H7 (cell line): ENCODE results near the gene CCR9. TPM values are rescaled to one million over a fixed set of nuclear protein-coding genes. Genes with fewer than 3 reads are reported as not detected.

Experiments used
- DNase-seq: peaks from one replicate; pipeline ENCODE4 v3.0.0; 2012
- H3K27me3 ChIP-seq: 2 replicates; pipeline ENCODE4 v1.6.0; 2011; ENCODE audit warnings: mild to moderate bottlenecking, low read length; ENCODE audit not compliant: control insufficient read depth, insufficient read depth
- H3K36me3 ChIP-seq: replicated peaks from 2 replicates; pipeline ENCODE4 v1.5.1; 2011; ENCODE audit warnings: low read length; ENCODE audit not compliant: control insufficient read depth, insufficient read depth
- H3K4me3 ChIP-seq: 2 replicates; pipeline ENCODE4 v1.5.1; 2011; ENCODE audit warnings: low read depth, mild to moderate bottlenecking, control low read depth, low read length, moderate library complexity; ENCODE audit not compliant: insufficient read depth
- total RNA-seq: library from RNA; depleted of rRNA; stranded (reverse); fragments of >200 nt; shearing (Covaris generic); gene quantifications from 2 replicates; pipeline ENCODE4 v1.2.3, GENCODE V29; 2014

CCR9 gene
- total RNA-seq, 1 experiment from 2014 or later = not detected

DNA sequence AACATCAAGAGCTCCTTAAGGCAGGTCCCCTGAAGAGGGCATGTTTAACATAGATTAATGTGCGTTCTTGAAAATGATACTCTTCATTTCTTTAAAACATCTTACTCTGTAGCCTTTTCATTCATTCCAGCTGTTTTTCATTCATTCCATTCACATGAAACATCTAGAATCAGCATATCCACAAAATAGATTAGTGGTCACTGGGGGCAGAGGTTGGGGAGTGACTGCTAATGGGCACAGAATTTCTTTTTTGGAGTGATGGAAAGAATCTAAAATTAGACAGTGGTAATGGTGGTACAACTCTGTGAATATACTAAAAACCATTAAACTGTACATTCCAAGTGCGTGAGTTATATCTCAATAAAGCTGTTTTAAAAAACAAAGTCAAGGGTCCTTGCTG, 41.5 kb downstream of the CCR9 start:
- Histone ChIP-seq H3K4me3 (no peak overlapping the region), H3K27me3 (no peaks in the 10 kb centered on the region), H3K36me3 (peaks cover 37% of the 10 kb centered on the region)
- DNase-seq = no peak

DNA sequence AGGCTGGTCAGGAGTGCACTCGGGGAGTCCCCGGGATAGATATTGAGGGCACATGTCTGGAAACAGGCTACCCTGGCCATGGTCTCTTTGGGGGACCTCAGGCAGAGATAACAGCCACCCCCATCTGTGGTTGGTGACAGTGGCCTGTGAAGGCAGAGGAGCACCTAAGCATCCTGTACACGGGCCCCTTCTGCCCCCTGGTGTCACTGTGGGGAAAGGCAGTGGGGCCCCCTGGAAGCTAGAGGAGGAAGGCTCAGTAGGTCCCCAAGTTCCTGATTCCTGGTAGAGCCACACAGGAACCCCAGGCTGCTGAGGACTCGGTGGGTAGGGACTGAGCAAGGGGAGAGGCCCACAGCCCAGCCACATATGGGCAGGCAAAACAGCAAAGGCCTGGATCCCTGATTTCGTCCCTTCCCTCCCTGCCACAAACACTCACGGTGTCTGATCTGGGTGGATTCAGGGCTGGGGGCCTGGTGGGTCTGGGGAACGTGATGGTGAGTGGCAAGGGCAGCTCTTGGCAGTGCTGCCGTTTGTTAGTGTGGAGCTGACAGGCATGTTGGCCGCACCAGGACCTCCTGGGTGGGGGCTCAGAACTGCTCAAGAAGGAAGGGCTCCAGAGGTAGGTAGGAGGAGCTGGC, 42.8 kb downstream of the CCR9 start:
- H3K4me3 ChIP-seq = no peak overlapping the region
- H3K27me3 ChIP-seq = no peaks in the 10 kb centered on the region
- peaks cover 30% of the 10 kb centered on the region for H3K36me3 ChIP-seq
- peak; percentile 80 for DNase-seq

DNA sequence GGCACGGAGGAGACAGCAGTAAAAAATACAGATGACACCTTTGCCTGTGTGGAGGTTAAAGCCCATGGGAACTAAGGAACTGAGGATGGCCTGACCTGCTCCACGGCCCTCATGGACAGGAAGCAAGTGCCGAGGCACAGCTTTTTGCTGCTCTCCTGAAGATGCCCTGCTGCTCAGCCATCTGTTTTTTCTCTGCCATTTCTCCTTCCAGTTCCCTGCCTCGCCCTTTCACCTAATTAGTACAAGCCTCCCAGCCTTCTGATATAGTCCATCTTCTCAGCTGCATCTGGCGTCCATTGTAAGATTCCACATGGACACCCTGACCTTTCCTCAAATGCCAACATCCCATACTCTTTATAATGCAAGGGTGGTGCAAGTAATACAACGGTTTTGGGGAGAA, 45.2 kb downstream of the CCR9 start:
- Histone ChIP-seq H3K27me3 (no peaks in the 10 kb centered on the region), H3K4me3 (no peak overlapping the region), H3K36me3 (peaks cover 40% of the 10 kb centered on the region)
- DNase-seq = no peak

DNA sequence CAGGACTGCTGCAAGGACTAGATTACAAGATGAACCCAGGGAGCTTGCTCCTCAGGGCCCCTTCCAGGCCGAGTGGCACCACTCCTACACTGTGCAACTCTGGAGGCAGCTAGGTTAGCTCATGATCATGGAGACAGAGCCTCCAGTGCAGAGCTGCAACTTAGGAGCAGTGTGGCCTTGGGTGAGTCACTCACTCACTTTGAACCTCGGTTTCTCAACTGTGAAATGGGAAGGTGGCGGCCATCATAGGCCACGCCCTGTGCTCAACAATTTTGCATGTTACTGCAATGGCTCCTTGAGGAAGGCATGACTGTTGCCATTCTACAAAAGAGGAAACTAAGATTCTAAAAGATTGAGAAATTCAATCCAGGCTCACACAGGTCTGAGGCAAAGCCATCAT, 45.8 kb downstream of the CCR9 start:
- no peak for DNase-seq
- Histone ChIP-seq H3K36me3 (peaks cover 43% of the 10 kb centered on the region), H3K27me3 (no peaks in the 10 kb centered on the region), H3K4me3 (no peak overlapping the region)

DNA sequence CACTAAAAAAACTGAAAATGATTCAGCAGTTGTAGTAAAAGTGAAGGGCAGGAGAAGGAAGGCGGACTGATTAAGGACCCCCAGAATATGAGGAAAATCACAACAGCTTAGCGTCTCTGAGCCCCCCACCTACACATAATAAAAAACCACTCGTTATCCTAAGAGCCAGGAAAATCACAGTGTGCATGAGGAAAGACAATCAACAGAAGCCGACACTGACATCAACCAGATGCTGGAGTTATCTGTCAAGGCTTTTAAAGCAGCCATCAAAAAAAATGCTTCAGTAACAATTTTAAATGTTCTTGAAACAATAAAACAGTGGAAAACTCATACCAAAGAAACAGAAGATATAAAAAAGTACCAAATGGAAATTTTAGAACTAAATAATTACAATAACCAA, 47.2 kb downstream of the CCR9 start:
- Histone ChIP-seq H3K36me3 (peaks cover 37% of the 10 kb centered on the region), H3K4me3 (no peak overlapping the region), H3K27me3 (no peaks in the 10 kb centered on the region)
- DNase-seq = no peak

DNA sequence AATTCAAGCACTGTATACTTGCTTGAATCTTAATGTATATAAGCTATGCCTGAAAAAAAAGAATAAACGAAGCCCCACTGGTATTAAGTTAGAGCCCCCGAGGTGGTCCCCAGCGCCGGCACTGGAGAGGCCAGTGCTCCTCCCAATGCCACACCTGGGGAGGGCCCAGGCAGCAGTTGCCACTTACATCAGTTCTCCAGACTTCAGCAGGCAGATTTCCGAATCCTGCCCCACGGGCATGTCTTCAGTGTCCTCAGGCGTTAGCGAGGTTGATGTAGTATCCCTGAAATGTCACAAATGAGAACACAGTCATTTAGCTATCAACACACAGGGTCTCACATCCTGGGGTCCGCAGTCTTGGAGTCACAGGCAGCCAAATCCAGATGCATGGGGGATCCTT, 49.9 kb downstream of the CCR9 start:
- H3K36me3 ChIP-seq = peaks cover 23% of the 10 kb centered on the region
- H3K4me3 ChIP-seq = no peak overlapping the region
- H3K27me3 ChIP-seq = no peaks in the 10 kb centered on the region
- DNase-seq = no peak

DNA sequence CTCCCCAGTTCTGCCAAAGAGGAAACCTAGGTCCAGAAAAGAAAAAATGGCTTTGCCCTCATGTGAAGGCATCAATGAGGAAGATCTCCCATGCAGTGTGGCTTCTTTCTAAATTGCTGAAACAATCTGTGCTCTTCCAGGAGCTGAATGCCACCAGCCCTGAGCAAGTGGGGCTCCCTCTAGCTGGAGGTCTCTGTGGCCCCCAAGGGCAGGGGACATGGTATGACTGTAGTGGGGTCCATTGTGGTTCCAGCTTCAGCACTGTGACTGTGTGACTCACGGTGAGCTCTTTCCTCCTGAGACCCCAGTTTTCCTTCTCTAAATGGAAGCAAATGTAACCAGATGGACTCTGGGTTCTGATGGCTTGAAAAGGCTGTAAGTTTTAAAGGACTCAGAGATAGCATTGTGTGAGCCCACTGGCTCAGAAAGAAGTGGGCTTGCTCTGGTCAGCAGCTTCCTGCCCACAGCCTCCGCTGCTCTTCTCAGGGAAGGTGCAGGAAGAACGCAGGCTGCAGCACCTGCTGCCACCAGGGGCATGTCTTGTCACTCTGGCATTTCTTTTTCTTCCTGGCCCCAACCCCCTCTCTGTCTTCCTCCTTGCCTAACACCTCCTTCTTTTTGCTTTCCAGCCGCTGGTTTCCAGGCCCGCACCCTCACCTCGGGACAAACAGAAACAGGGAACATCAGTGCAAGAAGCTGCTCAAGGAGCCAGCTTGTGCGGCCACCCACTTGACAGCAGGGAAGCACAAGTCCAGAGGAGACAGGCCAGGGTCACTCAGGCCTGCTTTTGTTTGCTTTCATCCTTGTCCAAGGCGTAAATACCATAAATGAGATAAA, 51.1 kb downstream of the CCR9 start:
- Histone ChIP-seq H3K36me3 (peaks cover 17% of the 10 kb centered on the region), H3K4me3 (no peak overlapping the region), H3K27me3 (no peaks in the 10 kb centered on the region)
- DNase-seq = no peak

DNA sequence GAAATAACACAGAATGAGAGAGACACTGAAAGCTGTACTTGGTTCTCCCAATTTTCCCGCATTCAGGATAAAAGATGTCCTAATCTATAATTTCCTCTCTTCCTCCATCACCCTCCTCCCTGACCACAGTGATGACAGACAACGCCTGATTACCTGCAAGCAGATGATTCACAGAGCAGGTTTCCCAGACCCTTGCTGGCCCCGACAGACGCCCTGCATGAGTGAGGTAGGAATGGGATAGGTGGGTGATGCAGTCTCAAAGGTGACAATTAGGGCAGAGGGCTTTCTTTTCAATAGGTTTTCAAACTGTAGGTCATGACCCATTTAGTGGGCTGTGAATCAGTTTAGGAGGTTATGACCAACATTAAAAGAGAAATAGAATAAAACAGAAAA, 51.7 kb downstream of the CCR9 start:
- Histone ChIP-seq H3K36me3 (peaks cover 16% of the 10 kb centered on the region), H3K27me3 (no peaks in the 10 kb centered on the region), H3K4me3 (no peak overlapping the region)
- DNase-seq = no peak

DNA sequence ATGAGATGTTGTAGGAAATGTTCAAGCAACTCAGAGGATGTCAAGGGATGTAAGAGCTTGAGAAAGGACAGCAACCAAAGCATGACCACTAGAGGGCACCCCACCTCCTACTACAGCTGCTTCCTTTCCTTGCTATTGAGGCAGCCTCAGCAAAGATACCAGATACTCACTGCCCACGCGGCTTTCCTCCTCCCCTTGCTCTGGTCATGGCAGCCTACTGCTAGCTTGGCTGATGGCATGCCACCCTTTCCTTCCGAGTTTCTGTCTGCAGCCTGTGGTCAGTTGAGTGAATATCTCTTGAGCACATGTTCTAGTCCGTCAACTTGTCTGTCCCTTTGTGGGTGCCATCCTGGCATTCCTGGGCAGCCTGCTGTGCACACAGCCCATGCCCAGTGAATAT, 52.5 kb downstream of the CCR9 start:
- no peaks in the 10 kb centered on the region for H3K27me3 ChIP-seq
- peak; percentile 82 for DNase-seq
- H3K4me3 ChIP-seq = no peak overlapping the region
- H3K36me3 ChIP-seq = peaks cover 14% of the 10 kb centered on the region

DNA sequence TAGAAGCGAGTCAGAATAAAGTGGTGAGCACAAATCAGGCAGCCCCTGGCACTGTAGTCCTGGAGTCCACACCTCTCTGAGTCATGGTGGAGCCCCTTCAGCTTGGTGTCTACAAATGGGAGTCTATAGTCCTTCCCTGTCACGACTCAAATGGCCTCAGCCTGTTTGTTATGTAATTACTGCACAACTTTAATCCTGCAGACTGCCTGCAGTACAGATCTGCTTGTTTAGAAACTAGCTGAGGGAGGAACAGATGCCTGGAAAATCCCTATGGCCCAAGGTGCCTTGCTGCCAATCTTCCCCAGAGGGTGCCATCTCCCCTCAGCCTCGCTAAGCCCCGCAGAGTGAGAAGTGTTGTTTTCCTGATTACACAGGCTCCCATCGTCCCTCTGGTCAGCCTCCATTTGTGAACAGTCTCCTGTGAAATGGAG, 53.0 kb downstream of the CCR9 start:
- H3K27me3 ChIP-seq = no peaks in the 10 kb centered on the region
- H3K36me3 ChIP-seq = peaks cover 14% of the 10 kb centered on the region
- no peak for DNase-seq
- H3K4me3 ChIP-seq = no peak overlapping the region

DNA sequence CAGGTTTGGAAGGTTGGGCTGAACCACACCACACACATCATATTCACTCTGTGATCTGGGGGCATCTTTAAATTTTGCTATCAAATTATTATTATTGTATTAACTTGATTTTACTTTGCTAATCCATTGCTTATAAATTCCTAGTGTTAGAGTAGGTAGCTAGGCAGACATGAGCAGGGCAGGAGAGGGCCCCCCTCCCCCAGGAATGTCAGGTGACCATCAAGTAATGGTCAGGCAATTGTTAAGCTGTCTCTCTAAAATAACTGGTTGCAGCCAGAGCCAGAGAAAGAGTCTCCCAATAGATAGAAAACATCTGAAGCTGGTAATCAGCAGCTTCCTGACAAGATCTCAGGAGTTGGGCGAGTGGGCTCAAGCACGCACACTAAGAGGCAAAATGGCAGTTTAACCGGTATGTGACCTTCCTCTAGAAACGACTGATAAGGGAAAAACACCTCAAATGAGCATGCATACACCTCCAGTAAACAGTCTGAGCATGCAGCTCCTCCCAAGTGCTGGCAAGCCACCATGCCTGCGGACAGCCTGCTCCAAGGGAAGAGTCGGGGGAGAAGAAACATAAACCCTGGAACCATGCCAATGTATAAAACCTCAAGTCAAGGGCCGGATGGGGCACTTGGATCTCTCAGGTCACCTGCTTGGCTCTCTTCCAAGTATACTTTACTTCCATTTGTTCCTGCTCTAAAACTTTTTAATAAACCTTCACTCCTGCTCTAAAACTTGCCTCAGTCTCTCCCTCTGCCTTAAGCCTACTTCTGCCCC, 53.8 kb downstream of the CCR9 start:
- Histone ChIP-seq H3K4me3 (no peak overlapping the region), H3K27me3 (no peaks in the 10 kb centered on the region), H3K36me3 (peaks cover 9% of the 10 kb centered on the region)
- no peak for DNase-seq

DNA sequence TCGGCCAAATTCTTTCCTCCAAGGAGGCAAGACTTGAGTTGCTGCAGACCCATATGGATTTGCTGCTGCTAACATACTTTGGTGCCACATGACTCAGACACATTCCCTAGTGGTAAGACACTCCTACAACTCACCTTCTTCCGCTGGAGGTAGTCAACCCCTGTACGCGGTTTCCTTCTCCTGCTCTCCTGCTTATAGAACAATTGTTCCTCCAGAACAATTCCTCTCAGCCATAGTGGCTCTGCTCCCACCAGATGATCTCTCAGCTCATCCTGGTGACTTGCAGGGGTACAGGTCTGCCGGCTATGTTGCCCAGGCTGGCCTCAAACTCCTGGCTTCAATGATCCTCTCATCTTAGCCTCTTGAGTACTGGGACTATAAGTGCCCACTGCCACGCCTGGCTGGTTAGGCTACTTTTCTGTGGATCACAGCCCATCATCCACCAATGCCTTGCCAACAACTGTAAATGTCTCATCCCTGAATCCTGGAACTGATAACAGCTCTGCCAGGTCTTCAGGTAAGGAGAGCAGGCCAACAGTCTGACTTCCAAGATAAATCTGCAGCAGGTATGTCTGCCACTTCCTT, 54.5 kb downstream of the CCR9 start:
- Histone ChIP-seq H3K4me3 (no peak overlapping the region), H3K27me3 (no peaks in the 10 kb centered on the region), H3K36me3 (peaks cover 7% of the 10 kb centered on the region)
- no peak for DNase-seq

DNA sequence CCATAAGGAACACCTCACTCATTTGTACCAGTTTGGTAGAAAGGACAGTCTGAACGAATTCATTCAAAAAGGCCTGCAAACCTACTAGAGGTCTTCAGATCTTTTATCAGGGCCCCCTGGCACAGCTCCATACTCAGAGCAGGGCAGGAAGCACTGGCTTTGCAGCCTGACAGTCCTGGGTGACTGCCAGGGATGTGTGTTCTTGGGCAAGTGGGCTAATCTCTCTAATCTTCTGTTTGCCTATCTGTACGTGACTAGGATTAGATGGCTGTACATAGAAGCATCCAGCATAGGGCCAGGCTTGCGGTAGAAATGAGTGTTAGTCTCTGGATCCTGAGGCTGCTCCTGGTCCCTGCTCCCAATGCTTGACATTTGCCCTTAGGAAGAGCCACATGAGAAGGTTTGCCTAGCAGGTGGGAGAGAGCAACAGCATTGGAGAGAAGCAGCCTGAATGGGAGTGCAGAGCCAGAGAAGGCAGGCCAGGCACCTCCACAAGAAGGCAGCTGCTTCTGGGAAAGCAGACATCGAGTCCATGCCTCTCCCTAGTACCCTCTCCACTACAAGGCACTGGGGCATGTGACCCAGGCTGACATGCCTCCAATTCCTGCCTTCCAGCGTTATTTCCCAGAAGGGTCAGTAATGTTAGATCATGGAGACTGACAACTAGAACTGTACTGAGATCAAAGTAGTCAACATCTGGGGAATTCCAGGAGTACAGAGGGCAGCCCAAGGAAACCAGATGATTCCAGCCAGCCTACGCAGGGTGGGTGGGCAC, 55.9 kb downstream of the CCR9 start:
- H3K4me3 ChIP-seq = no peak overlapping the region
- H3K36me3 ChIP-seq = peaks cover 10% of the 10 kb centered on the region
- no peaks in the 10 kb centered on the region for H3K27me3 ChIP-seq
- DNase-seq = no peak
